ENCODE measurements around the gene MTMR10.

GRCh38 chr15:30926161-30926560 is 65.3 kb downstream of the MTMR10 start:
- no peak for TF ChIP-seq CTCF (conservative IDR thresholded peaks at IDR 0.05; ENCODE audit: low read depth in 2 of 2)
- no peak for TF ChIP-seq POLR2AphosphoS5 (IDR thresholded peaks at IDR 0.05; ENCODE audit: low read depth)
- no peak for TF ChIP-seq REST (IDR thresholded peaks at IDR 0.05; ENCODE audit: unreplicated experiment)
- no peak for TF ChIP-seq EZH2 (IDR thresholded peaks at IDR 0.05; ENCODE audit: low read depth, unreplicated experiment)
- no peak for TF ChIP-seq ZNF331 (CRISPR knock-in tag; IDR thresholded peaks at IDR 0.05; ENCODE audit: low read depth)
- no peak for TF ChIP-seq EZH2phosphoT487 (IDR thresholded peaks at IDR 0.05; ENCODE audit: unreplicated experiment)
